HG02884 (cell line): Measurements from ENCODE around the gene CACHD1.
"Not testable (repeated sequence)": the region's sequence is repeated elsewhere in the genome, so short reads cannot be mapped to it uniquely, and the experiment has no call there.

Source experiments
- ATAC-seq: cut with Tn5 transposase; IDR thresholded peaks from one replicate; pipeline ENCODE4 v1.9.1; 2021; ENCODE audit warnings: mild to moderate bottlenecking, moderate library complexity; ENCODE audit not compliant: unreplicated experiment

CACHD1 gene

GRCh38 chr1:64581135-64581842, 111.4 kb downstream of the CACHD1 start:
- ATAC-seq = no peak

DNA sequence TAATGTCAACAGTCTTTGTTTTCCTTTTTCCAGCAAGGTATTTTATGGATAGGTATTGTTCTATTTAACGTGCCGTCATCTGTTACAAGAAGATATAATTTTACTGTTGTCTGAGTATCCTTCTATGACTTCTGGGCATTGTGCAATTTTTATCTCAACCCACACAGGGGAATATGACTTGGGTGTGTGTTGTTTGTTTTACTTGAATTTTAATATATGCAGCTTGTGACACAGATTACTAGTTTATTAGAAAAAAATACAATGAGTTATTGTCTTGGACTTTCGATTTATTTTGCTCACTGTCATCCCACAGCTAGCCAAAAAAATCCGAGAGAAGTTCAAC, 111.9 kb downstream of the CACHD1 start:
- ATAC-seq = no peak

DNA sequence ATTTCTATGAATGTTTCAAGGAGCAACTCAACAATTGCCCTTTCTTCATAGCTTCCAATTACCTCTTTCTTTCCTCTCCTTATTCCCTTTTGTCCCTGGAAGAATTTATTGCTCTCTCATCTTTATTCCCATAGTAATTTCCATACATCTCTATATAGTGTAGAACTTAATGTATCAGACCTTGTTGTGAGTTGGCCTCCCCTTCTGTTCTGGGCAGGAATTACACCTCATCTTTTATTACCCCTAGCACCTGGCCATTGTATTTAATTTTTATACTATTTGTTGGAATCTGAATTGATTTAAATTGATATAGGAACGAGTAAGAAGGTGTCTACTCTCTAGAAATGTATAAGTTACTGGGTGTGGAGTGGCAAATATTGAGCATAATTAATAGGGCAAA, 114.5 kb downstream of the CACHD1 start:
- ATAC-seq = no peak

DNA sequence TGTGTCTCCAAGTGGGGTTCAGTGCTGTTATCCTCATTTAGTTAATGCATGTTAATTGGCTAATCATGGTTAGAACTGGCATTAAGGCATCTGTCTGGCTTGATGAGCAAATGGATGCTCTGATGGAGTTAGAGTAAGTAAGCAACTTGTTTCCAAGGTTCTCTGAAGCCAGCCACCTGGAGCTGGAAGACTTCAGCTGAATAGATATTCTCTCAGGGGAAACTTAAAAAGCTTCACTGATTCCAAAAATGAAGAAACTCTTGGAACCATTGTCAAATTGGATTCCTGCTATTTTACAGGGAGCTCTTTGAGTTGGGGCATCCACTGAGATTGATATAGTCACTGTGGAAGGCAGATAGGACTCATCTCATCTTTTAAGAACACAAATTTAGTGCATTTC, 118.9 kb downstream of the CACHD1 start:
- no peak for ATAC-seq

DNA sequence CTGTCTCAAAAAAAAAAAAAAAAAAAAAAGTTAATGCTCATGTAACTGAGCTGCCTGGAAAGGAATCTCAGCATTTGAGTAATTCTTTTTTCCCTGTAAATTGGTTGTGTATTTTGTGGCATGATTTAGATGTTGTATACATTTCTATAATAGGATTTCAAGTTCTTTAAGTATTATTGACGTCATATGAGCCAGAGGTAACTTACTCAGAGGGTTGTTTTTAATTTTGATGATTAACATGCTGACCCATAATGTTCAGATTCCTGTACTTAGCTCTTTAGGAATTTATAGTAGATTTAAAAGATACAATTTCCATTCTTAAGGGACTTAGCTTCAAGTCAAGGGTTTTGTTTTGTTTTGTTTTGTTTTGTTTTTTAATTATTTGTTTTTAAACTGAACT, 120.4 kb downstream of the CACHD1 start:
- ATAC-seq = no peak

GRCh38 chr1:64594446-64594845, 124.5 kb downstream of the CACHD1 start:
- ATAC-seq = no peak

GRCh38 chr1:64595871-64596515, 126.1 kb downstream of the CACHD1 start:
- no peak for ATAC-seq

DNA sequence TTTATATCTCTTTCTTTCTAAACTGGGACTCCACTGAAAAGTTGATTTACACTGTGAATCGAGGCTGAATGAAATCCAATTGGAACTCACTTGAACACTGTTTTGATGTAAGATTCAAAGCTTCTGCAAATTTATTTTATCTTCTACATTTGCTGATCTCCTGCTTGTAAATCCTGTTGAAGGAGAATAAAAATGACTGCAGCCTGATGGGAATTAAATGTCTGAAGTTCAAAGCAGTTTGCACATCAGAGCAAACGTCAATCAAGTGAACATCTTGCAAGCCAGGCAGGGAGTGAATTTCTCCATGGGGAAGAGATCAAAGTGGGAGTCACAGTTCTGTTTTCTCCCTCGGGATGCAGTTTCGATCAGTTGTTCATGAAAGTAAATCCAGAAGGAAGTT, 127.2 kb downstream of the CACHD1 start:
- no peak for ATAC-seq

- no peak for ATAC-seq
Observed at GRCh38 chr1:64598100-64598571, 128.2 kb downstream of the CACHD1 start.

- no peak for ATAC-seq
Observed at GRCh38 chr1:64599242-64599641, 129.3 kb downstream of the CACHD1 start.

GRCh38 chr1:64601207-64601606, 131.3 kb downstream of the CACHD1 start:
- ATAC-seq = no peak

- no peak for ATAC-seq
Observed at GRCh38 chr1:64608005-64608650, 138.2 kb downstream of the CACHD1 start.

DNA sequence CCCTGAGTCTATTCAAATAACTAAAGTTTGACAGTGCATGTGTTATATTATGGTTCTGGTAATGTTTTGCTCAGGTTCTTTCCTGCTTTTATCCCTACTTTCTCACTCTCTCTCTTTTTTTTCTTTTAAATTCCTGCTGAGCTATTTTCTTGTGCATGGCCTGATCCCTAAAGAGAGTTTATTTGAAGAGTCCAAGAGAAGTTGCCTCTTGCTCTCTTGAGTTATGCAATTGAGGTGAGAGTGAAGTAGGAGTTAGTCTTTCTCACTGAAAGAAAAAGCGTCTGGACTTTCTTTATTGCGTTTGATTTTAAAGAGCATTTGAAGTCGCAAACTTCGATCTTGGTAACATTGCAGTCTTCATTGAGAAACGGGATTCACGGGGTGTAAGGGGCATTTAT, 138.7 kb downstream of the CACHD1 start:
- no peak for ATAC-seq

DNA sequence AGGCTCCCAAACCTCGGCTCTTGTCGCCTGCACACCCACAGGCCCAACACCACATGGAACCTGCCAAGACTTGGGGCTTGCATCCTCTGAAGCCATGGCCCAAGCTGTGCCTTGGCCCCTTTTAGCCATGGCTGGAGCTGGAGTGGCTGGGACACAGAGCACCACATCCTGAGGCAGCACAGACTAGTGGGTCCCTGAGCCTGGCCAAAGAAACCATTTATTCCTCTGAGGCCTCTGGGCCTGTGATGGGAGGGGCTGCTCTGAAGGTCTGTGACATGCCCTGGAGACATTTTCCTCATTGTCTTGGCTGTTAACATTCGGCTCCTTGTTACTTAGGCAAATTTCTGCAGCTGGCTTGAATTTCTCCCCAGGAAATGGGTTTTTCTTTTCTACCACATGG, 141.0 kb downstream of the CACHD1 start:
- not testable (repeated sequence) for ATAC-seq

DNA sequence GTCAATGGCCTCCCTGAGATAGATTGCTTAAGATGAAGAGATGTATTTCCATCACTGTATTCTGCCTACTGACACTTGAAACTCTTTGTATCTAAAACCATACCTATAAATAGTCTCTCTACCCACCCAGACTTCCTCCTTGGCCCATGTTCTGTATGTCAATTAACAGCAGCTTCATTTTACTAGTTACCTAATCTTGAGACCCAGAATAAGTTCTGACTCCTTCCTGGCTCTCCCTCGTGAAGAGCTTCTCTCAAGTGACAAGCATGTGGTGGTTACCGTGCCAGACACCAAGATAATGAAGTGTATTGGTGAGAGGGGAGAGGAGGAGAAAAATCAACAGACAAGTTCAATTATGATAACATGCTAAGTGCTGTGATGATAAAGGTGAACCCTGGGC, 146.1 kb downstream of the CACHD1 start:
- no peak for ATAC-seq

GRCh38 chr1:64623750-64624191, 153.8 kb downstream of the CACHD1 start:
- ATAC-seq = no peak

DNA sequence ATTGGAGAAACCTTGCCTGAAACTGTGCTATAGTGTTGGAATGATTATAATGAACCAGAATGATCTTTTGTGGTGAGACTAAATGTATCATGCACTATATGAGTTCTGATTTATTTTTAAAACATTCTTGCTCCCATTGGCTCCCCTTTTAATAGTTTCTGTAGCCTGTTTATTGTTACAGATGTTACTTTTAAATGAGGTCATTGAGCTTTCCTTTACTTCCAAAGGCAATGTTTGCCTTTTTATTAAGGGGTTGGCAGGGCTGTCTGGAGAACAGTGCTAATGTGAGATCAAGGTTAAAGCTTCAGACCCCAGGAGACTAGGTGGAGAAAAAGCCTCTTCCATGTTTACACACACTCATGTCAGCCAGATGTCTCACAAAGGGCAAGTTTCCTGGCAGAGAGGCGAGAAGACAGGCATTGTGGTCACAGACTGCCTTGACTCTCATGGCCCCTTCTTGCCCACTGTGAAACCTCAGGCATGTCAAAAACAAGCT, 154.3 kb downstream of the CACHD1 start:
- no peak for ATAC-seq

DNA sequence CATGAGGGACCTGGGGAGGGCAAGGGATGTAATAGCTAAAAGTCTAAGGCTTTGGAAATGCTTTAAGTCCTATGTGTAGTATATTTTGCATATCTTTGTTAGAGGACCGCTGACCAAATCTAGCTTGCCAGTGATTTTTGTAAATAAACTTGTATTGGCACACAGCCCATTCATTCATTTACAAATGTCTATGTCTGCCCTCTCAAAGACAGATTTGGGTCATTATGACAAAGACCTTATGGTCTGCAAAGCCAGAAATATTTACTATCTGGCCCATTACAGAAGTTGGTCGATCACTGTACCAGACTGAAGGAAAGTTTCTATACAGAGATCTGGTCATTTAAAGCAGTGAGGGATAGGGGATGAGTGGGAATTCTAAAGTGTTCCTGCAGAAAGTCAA, 154.9 kb downstream of the CACHD1 start:
- no peak for ATAC-seq

DNA sequence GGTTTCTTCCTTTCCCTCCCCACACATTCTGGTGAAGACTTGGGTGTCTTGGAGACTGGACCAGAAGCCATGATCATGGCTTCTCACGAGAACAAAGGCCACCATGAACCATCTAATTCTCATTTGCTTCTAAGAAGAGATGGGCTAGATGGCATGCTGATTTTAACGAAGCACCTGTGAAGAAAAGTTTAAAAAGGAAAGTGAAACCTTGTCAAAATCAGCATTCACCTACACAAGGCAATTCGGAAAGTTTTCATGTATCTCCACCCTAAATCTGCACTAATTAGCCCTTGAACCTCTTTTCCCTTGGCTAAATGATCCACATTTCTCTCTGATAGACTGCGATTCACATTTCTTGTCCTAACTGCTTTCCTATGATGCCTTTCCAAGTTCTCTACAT, 160.7 kb downstream of the CACHD1 start:
- ATAC-seq = no peak

- ATAC-seq = no peak
Observed at GRCh38 chr1:64631346-64632034, 161.6 kb downstream of the CACHD1 start.

DNA sequence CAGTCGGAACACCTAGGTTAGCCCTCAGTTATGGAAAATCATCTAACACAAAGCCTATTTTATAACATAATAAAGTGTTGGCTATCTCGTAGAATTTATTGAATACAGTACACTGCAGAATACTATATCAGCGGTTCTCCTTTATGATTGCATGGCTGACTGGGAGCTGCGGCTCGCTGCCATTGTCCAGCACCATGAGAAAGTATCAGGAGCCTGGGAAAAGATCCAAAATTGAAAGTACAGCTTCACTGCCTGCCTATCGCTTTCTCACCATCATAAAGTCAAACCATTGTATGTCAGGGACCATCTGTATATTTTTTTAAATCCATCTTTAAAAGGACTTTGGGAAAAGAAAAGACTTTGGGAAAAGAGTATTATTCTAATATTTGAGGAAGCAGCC, 163.0 kb downstream of the CACHD1 start:
- no peak for ATAC-seq
